ENCODE measurements around the gene ZNF740.

The ZNF740 gene

GRCh38 chr12:53232646-53233461, 52.3 kb downstream of the ZNF740 start:
- DNase-seq: peak; percentile 63
- in situ Hi-C loops (cut with HindIII; ENCODE audit: low pct_ligation_motif_present, low pct_unique_long_range_greater_than_20kb, low sequenced_read_pairs): no loop called here

- in situ Hi-C loops (cut with HindIII; ENCODE audit: low pct_ligation_motif_present, low pct_unique_long_range_greater_than_20kb, low sequenced_read_pairs): no loop called here
- DNase-seq: no peak
Observed at GRCh38 chr12:53233671-53234121, 53.2 kb downstream of the ZNF740 start.

DNA sequence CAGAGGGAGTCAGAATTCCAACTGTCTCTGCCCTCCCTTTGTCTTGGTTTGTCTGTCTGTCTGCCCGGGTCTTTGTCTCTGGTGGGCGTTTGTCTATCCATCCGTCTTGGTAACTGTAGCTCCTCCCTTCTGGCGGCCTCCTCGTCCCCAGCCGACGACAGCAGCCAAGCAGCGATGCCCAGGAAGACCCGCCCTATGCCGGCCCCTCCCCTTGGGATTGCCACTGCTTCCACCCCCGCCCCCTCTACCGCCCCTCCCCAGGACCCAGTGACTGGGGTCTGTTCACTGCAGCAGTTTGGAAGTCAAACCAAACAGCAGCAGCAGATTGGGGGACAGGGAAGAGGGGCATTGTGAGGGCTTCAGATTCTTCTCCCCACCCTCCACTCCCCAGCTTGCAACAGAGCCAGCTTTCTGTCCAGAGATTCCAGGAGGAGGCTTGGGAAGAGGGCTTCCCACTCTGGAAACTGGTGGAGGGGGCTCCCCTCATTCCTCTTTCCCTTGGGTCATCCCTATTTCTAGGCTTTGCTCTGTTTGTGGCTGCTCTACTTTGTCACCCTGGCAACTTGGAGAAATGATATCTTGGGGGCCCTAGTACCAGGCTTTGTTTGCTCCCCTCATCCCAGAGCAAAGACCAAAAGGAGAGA, 53.9 kb downstream of the ZNF740 start:
- in situ Hi-C loops (cut with HindIII; ENCODE audit: low pct_ligation_motif_present, low pct_unique_long_range_greater_than_20kb, low sequenced_read_pairs): no loop called here
- no peak for DNase-seq

GRCh38 chr12:53235164-53235563, 54.6 kb downstream of the ZNF740 start:
- in situ Hi-C loops (cut with HindIII; ENCODE audit: low pct_ligation_motif_present, low pct_unique_long_range_greater_than_20kb, low sequenced_read_pairs): no loop called here
- DNase-seq: no peak

GRCh38 chr12:53235742-53236442, 55.4 kb downstream of the ZNF740 start:
- in situ Hi-C loops (cut with HindIII; ENCODE audit: low pct_ligation_motif_present, low pct_unique_long_range_greater_than_20kb, low sequenced_read_pairs): no loop called here
- no peak for DNase-seq

- DNase-seq: no peak
- in situ Hi-C loops (cut with HindIII; ENCODE audit: low pct_ligation_motif_present, low pct_unique_long_range_greater_than_20kb, low sequenced_read_pairs): no loop called here
Observed at GRCh38 chr12:53236443-53237111, 56.1 kb downstream of the ZNF740 start.

DNA sequence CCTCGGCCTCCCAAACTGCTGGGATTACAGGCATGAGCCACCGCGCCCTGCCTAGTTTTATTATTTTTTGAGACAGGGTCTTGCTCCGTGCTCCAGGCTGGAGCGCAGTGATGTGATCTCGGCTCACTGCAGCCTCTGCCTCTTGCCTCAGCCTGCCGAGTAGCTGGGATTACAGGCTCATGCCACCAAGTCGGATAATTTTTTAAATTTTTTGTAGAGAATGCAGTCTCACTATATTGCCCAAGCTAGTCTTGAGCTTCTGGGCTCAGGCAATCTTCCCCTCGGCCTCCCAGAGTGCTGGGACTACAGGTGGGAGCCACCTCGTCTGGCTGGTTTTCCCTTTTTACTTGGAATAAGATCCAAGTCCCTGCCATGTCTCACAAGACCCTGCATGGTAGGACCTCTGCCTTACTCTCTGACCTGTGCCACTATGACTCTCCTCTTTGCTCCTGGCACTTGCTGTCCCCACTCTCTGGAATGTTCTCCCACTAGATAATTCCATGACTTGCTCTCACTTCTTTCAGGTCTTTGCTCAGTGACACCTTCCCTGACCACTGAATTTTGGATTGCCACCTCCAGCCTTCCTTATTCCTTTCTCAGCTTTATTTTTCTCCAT, 59.2 kb downstream of the ZNF740 start:
- no peak for DNase-seq
- in situ Hi-C loops (cut with HindIII; ENCODE audit: low pct_ligation_motif_present, low pct_unique_long_range_greater_than_20kb, low sequenced_read_pairs): no loop called here

- in situ Hi-C loops (cut with HindIII; ENCODE audit: low pct_ligation_motif_present, low pct_unique_long_range_greater_than_20kb, low sequenced_read_pairs): no loop called here
Observed at GRCh38 chr12:53241623-53242412, 61.3 kb downstream of the ZNF740 start.

DNA sequence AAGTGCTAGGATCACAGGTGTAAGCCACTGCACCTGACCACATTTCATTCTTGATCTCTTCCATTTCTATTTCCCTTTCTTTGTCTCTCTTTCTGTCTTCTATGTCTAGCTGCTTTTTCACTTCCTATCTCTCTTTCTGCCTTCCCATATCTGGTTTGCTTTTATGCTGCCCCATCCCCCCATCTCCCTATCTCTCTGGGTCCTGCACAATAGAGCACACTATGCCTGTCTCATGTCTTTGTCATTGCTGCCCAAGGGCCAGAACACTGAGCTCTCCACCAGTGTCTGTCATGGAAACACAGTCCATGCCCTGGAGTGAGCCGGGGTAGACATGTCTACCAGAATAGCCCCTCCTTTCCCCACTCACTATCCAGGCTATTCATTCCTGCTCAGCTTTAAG, 63.8 kb downstream of the ZNF740 start:
- DNase-seq: no peak
- in situ Hi-C loops (cut with HindIII; ENCODE audit: low pct_ligation_motif_present, low pct_unique_long_range_greater_than_20kb, low sequenced_read_pairs): no loop called here

More at GRCh38 chr12:53241623-53242412, 61.3 kb downstream of the ZNF740 start:
- no peak for DNase-seq
